Activated CD4-positive, alpha-beta T cell treated with anti-CD3 and anti-CD28 coated beads, Interleukin-2, amount 10 ng/mL, durations not matched to agents 7 days and 5 days (primary cell): ENCODE data around the gene SCGB1C1. TPM values are rescaled to one million over a fixed set of nuclear protein-coding genes. Genes with fewer than 3 reads are reported as not detected.
"Not testable (repeated sequence)": the region's sequence is repeated elsewhere in the genome, so short reads cannot be mapped to it uniquely, and the experiment has no call there.

ENCODE experiments used
- CTCF ChIA-PET: fragments of 350-600 bp; sonication (Branson Sonifier 250); formaldehyde crosslinking; loops from one replicate; lab custom pipeline; 2021; ENCODE audit warnings: antibody characterized with exemption; lab: Charles Lee
- POLR2A ChIA-PET: fragments of 350-600 bp; sonication (Branson Sonifier 250); formaldehyde crosslinking; loops from one replicate; lab custom pipeline; 2021; ENCODE audit warnings: antibody characterized with exemption; lab: Charles Lee
- DNase-seq: peaks from one replicate; pipeline ENCODE4 v3.0.0-alpha.2; 2020
- H3K27ac Mint-ChIP-seq: one replicate; pipeline ENCODE4 v1.8.0; 2021; ENCODE audit warnings: mild to moderate bottlenecking, moderate library complexity, mixed read lengths
- H3K27me3 Mint-ChIP-seq: one replicate; pipeline ENCODE4 v1.8.0; 2021; ENCODE audit warnings: mixed read lengths
- H3K36me3 Mint-ChIP-seq: one replicate; pipeline ENCODE4 v1.8.0; 2021; ENCODE audit warnings: low read depth, mixed read lengths
- H3K4me1 Mint-ChIP-seq: one replicate; pipeline ENCODE4 v1.8.0; 2021; ENCODE audit warnings: mixed read lengths
- H3K4me3 Mint-ChIP-seq: one replicate; pipeline ENCODE4 v1.8.0; 2021; ENCODE audit warnings: mild to moderate bottlenecking, moderate library complexity, mixed read lengths
- H3K9me3 Mint-ChIP-seq: one replicate; pipeline ENCODE4 v1.8.0; 2021; ENCODE audit warnings: mixed read lengths
- total RNA-seq, 2 experiments: library from RNA; stranded (reverse); gene quantifications; one replicate each; pipeline ENCODE4 v1.2.3, GENCODE V29; 2021

The SCGB1C1 gene
- total RNA-seq: not detected

GRCh38 chr11:192674-193128, at the start of gene SCGB1C1:
TSS of gene SCGB1C1 (plus strand) at chr11:193078. CDS start at chr11:193100, 22 bp downstream.
- POLR2A ChIA-PET, H3K27ac Mint-ChIP-seq: not testable (repeated sequence)

GRCh38 chr11:180242-180641, 12.6 kb upstream of the SCGB1C1 start:
- H3K27ac Mint-ChIP-seq, H3K9me3 Mint-ChIP-seq, H3K36me3 Mint-ChIP-seq, DNase-seq, H3K27me3 Mint-ChIP-seq, H3K4me1 Mint-ChIP-seq, H3K4me3 Mint-ChIP-seq, POLR2A ChIA-PET, CTCF ChIA-PET: not testable (repeated sequence)

More at GRCh38 chr11:192674-193128, at the start of gene SCGB1C1:
- DNase-seq, CTCF ChIA-PET, H3K9me3 Mint-ChIP-seq, H3K4me3 Mint-ChIP-seq, H3K36me3 Mint-ChIP-seq, H3K27me3 Mint-ChIP-seq: not testable (repeated sequence)
- H3K4me1 Mint-ChIP-seq: peaks cover 11% of the 10 kb centered on the region

- H3K4me1 Mint-ChIP-seq: peaks cover 11% of the 10 kb centered on the region
- H3K9me3 Mint-ChIP-seq, H3K36me3 Mint-ChIP-seq, CTCF ChIA-PET, DNase-seq, H3K4me3 Mint-ChIP-seq, H3K27ac Mint-ChIP-seq, H3K27me3 Mint-ChIP-seq, POLR2A ChIA-PET: not testable (repeated sequence)
Observed at GRCh38 chr11:189200-189783, 3.6 kb upstream of the SCGB1C1 start.

- POLR2A ChIA-PET, H3K4me3 Mint-ChIP-seq, H3K27me3 Mint-ChIP-seq, CTCF ChIA-PET, H3K9me3 Mint-ChIP-seq, H3K27ac Mint-ChIP-seq, H3K36me3 Mint-ChIP-seq: not testable (repeated sequence)
- H3K4me1 Mint-ChIP-seq: peaks cover 11% of the 10 kb centered on the region
- DNase-seq: peak; percentile 41
Observed at GRCh38 chr11:189843-190311, 3.0 kb upstream of the SCGB1C1 start.

GRCh38 chr11:190546-190945, 2.3 kb upstream of the SCGB1C1 start:
- H3K4me3 Mint-ChIP-seq, CTCF ChIA-PET, H3K27me3 Mint-ChIP-seq, H3K36me3 Mint-ChIP-seq, H3K27ac Mint-ChIP-seq, POLR2A ChIA-PET, H3K9me3 Mint-ChIP-seq, DNase-seq: not testable (repeated sequence)
- peaks cover 11% of the 10 kb centered on the region for H3K4me1 Mint-ChIP-seq

- peaks cover 11% of the 10 kb centered on the region for H3K4me1 Mint-ChIP-seq
- H3K27me3 Mint-ChIP-seq, CTCF ChIA-PET, H3K9me3 Mint-ChIP-seq, H3K36me3 Mint-ChIP-seq, POLR2A ChIA-PET, H3K4me3 Mint-ChIP-seq: not testable (repeated sequence)
- peak; percentile 61 for DNase-seq
- peak overlapping the region; percentile 84 for H3K27ac Mint-ChIP-seq
Observed at GRCh38 chr11:191490-192478, 1.1 kb upstream of the SCGB1C1 start.

- H3K9me3 Mint-ChIP-seq, H3K4me3 Mint-ChIP-seq, CTCF ChIA-PET, H3K27ac Mint-ChIP-seq, H3K36me3 Mint-ChIP-seq, POLR2A ChIA-PET, H3K27me3 Mint-ChIP-seq, DNase-seq: not testable (repeated sequence)
- H3K4me1 Mint-ChIP-seq: peaks cover 11% of the 10 kb centered on the region
Observed at GRCh38 chr11:193481-193880, 603 bp downstream of the SCGB1C1 start.

- ChIA-PET CTCF (interaction anchor here (1.7 kb wide), 1 partner anchor 10 kb away, joined by 6 read pairs; the partner anchor contains the start of genes BET1L and RIC8A), POLR2A (no interaction called here)
- DNase-seq: peak; percentile 5
- H3K4me3 Mint-ChIP-seq: no peak overlapping the region
- peaks cover 13% of the 10 kb centered on the region for H3K4me1 Mint-ChIP-seq
- H3K27me3 Mint-ChIP-seq: no peaks in the 10 kb centered on the region
- no peaks in the 10 kb centered on the region for H3K36me3 Mint-ChIP-seq
- no peaks in the 10 kb centered on the region for H3K9me3 Mint-ChIP-seq
- H3K27ac Mint-ChIP-seq: no peak overlapping the region
Observed at GRCh38 chr11:196786-197731, 4.2 kb downstream of the SCGB1C1 start.

- Mint-ChIP-seq H3K27ac (peak overlapping the region; percentile 25), H3K36me3 (peaks cover 3% of the 10 kb centered on the region), H3K27me3 (no peaks in the 10 kb centered on the region), H3K4me1 (peaks cover 18% of the 10 kb centered on the region), H3K9me3 (no peaks in the 10 kb centered on the region), H3K4me3 (no peak overlapping the region)
- CTCF ChIA-PET: interaction anchor here (1.7 kb wide), 1 partner anchor 9 kb away, joined by 6 read pairs; the partner anchor contains the start of genes BET1L and RIC8A
- DNase-seq: no peak
- POLR2A ChIA-PET: no interaction called here
Observed at GRCh38 chr11:197741-198235, 4.9 kb downstream of the SCGB1C1 start.

- H3K27ac Mint-ChIP-seq: peak overlapping the region; percentile 31
- H3K4me3 Mint-ChIP-seq: no peak overlapping the region
- no peaks in the 10 kb centered on the region for H3K27me3 Mint-ChIP-seq
- peaks cover 23% of the 10 kb centered on the region for H3K4me1 Mint-ChIP-seq
- POLR2A ChIA-PET: no interaction called here
- peaks cover 8% of the 10 kb centered on the region for H3K36me3 Mint-ChIP-seq
- no peaks in the 10 kb centered on the region for H3K9me3 Mint-ChIP-seq
- CTCF ChIA-PET: interaction anchor here (1.1 to 1.7 kb wide), 2 partner anchors 9 to 52 kb away, joined by 3 to 6 read pairs; partner anchors contain the start of genes BET1L and RIC8A
- DNase-seq: peak; percentile 4
Observed at GRCh38 chr11:198236-198806, 5.4 kb downstream of the SCGB1C1 start.

- Mint-ChIP-seq H3K4me1 (peaks cover 30% of the 10 kb centered on the region), H3K4me3 (no peak overlapping the region)
Observed at GRCh38 chr11:199004-199581, 6.2 kb downstream of the SCGB1C1 start.

More at GRCh38 chr11:199004-199581, 6.2 kb downstream of the SCGB1C1 start:
- ChIA-PET POLR2A (no interaction called here), CTCF (interaction anchor here (1.1 kb wide), 1 partner anchor 52 kb away, joined by 3 read pairs; no protein-coding TSS in a partner anchor)
- Mint-ChIP-seq H3K27ac (no peak overlapping the region), H3K36me3 (peaks cover 15% of the 10 kb centered on the region), H3K9me3 (no peaks in the 10 kb centered on the region), H3K27me3 (no peaks in the 10 kb centered on the region)
- peak; percentile 4 for DNase-seq
